Endodermal cell (in vitro differentiated cells): ENCODE results near the gene WNK4. TPM values are rescaled to one million over a fixed set of nuclear protein-coding genes. Genes with fewer than 3 reads are reported as not detected.

Source experiments
- DNase-seq: peaks from one replicate; pipeline ENCODE4 v3.0.0-alpha.2; 2017
- H3K27ac ChIP-seq: 2 replicates; pipeline ENCODE4 v1.5.1; 2013; ENCODE audit warnings: mild to moderate bottlenecking, low read depth, low read length, moderate library complexity
- H3K27me3 ChIP-seq: 2 replicates; pipeline ENCODE4 v1.6.1; 2013; ENCODE audit warnings: mild to moderate bottlenecking, low read length, moderate library complexity; ENCODE audit not compliant: insufficient read depth, control insufficient read depth, poor library complexity, severe bottlenecking
- H3K36me3 ChIP-seq: 2 replicates; pipeline ENCODE4 v1.7.0; 2013; ENCODE audit warnings: mild to moderate bottlenecking, low read length, moderate library complexity; ENCODE audit not compliant: control insufficient read depth, insufficient read depth
- H3K4me1 ChIP-seq: one replicate; pipeline ENCODE4 v1.7.0; 2013; ENCODE audit warnings: low read length; ENCODE audit not compliant: control insufficient read depth, insufficient read depth
- H3K4me3 ChIP-seq: 2 replicates; pipeline ENCODE4 v1.5.1; 2013; ENCODE audit warnings: mild to moderate bottlenecking, low read length, moderate library complexity
- H3K9ac ChIP-seq: 2 replicates; pipeline ENCODE4 v1.6.1; 2013; ENCODE audit warnings: mild to moderate bottlenecking, low read length, moderate library complexity; ENCODE audit not compliant: poor library complexity, severe bottlenecking; ENCODE audit errors: extremely low read depth
- H3K9me3 ChIP-seq: 2 replicates; pipeline ENCODE4 v1.6.1; 2013; ENCODE audit warnings: mild to moderate bottlenecking, low read length, moderate library complexity; ENCODE audit not compliant: control insufficient read depth
- H3K27ac Mint-ChIP-seq: 2 replicates; pipeline ENCODE4 v1.8.0; 2020; ENCODE audit warnings: mixed read lengths
- H3K27me3 Mint-ChIP-seq: 2 replicates; pipeline ENCODE4 v1.8.0; 2021; ENCODE audit warnings: mild to moderate bottlenecking, mixed read lengths; ENCODE audit not compliant: insufficient read depth
- H3K36me3 Mint-ChIP-seq: 2 replicates; pipeline ENCODE4 v1.8.0; 2020; ENCODE audit warnings: low read depth, mixed read lengths
- H3K4me1 Mint-ChIP-seq: 2 replicates; pipeline ENCODE4 v1.8.0; 2020; ENCODE audit warnings: mixed read lengths
- H3K4me3 Mint-ChIP-seq: 2 replicates; pipeline ENCODE4 v1.8.0; 2020; ENCODE audit warnings: mild to moderate bottlenecking, moderate library complexity, mixed read lengths
- H3K9me3 Mint-ChIP-seq: 2 replicates; pipeline ENCODE4 v1.8.0; 2020; ENCODE audit warnings: mild to moderate bottlenecking, mixed read lengths
- WGBS, 2 experiments: methylation state at CpG; one replicate each; pipeline versions ENCODE4 v1.1.5 to v1.1.7; 2013; ENCODE audit warnings: missing lambda C conversion rate in 2 of 2, mixed read lengths in 1 of 2; ENCODE audit not compliant: insufficient coverage in 1 of 2, insufficient read length in 1 of 2; 5-methylcytosine and 5-hydroxymethylcytosine counted together
- total RNA-seq, 2 donors: library from RNA; stranded (reverse); fragmentation: NEBNext Ultra II Directional in 1 of 2; extraction: Animal tissue kit (Norgen Biotek cat#: 25700) in 1 of 2; gene quantifications; 2 replicates in 1 of 2; 3 replicates in 1 of 2; pipeline ENCODE4 v1.2.1, GENCODE V29; 2021
- TF ChIP-seq, protein P1 (sequence below): fragments of 200-600 bp; sonication (generic); conservative IDR thresholded peaks from 2 replicates; pipeline ENCODE4 v1.5.0; 2021; ENCODE audit warnings: antibody characterized with exemption, mild to moderate bottlenecking

WNK4 gene
- total RNA-seq, 2 donors from 2014 or later: 2.1 to 3.3 TPM

GRCh38 chr17:42795061-42795460, 14.7 kb downstream of the WNK4 start:
- peaks cover 20% of the 10 kb centered on the region for H3K36me3 Mint-ChIP-seq
- Histone ChIP-seq H3K4me1 (no peaks in the 10 kb centered on the region), H3K27me3 (no peaks in the 10 kb centered on the region), H3K27ac (no peak overlapping the region), H3K4me3 (no peak overlapping the region), H3K9ac (no peak overlapping the region), H3K36me3 (no peaks in the 10 kb centered on the region), H3K9me3 (no peaks in the 10 kb centered on the region)
- H3K9me3 Mint-ChIP-seq: peaks cover 6% of the 10 kb centered on the region
- DNase-seq: no peak
- no peak overlapping the region for H3K27ac Mint-ChIP-seq
- TF ChIP-seq, protein P1, sequence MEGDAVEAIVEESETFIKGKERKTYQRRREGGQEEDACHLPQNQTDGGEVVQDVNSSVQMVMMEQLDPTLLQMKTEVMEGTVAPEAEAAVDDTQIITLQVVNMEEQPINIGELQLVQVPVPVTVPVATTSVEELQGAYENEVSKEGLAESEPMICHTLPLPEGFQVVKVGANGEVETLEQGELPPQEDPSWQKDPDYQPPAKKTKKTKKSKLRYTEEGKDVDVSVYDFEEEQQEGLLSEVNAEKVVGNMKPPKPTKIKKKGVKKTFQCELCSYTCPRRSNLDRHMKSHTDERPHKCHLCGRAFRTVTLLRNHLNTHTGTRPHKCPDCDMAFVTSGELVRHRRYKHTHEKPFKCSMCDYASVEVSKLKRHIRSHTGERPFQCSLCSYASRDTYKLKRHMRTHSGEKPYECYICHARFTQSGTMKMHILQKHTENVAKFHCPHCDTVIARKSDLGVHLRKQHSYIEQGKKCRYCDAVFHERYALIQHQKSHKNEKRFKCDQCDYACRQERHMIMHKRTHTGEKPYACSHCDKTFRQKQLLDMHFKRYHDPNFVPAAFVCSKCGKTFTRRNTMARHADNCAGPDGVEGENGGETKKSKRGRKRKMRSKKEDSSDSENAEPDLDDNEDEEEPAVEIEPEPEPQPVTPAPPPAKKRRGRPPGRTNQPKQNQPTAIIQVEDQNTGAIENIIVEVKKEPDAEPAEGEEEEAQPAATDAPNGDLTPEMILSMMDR: no peak
- peaks cover 10% of the 10 kb centered on the region for H3K4me1 Mint-ChIP-seq
- 92 to 100% methylated on average over 3 of the region's 4 CpGs for WGBS, 2 experiments
- H3K4me3 Mint-ChIP-seq: no peak overlapping the region
- H3K27me3 Mint-ChIP-seq: peaks cover 23% of the 10 kb centered on the region

- Histone ChIP-seq H3K36me3 (no peaks in the 10 kb centered on the region), H3K4me3 (no peak overlapping the region), H3K27me3 (no peaks in the 10 kb centered on the region), H3K9me3 (no peaks in the 10 kb centered on the region), H3K27ac (no peak overlapping the region), H3K9ac (no peak overlapping the region), H3K4me1 (no peaks in the 10 kb centered on the region)
- H3K27me3 Mint-ChIP-seq: peaks cover 23% of the 10 kb centered on the region
- H3K27ac Mint-ChIP-seq: no peak overlapping the region
- no peak overlapping the region for H3K4me3 Mint-ChIP-seq
- TF ChIP-seq, protein P1: no peak
- H3K4me1 Mint-ChIP-seq: peaks cover 10% of the 10 kb centered on the region
- H3K9me3 Mint-ChIP-seq: peaks cover 6% of the 10 kb centered on the region
- H3K36me3 Mint-ChIP-seq: peaks cover 20% of the 10 kb centered on the region
- 89 to 95% methylated on average over 6 to 10 of the region's 10 CpGs for WGBS, 2 experiments
- no peak for DNase-seq
These were observed 15.1 kb downstream of the WNK4 start for GRCh38 chr17:42795465-42795864.

DNA sequence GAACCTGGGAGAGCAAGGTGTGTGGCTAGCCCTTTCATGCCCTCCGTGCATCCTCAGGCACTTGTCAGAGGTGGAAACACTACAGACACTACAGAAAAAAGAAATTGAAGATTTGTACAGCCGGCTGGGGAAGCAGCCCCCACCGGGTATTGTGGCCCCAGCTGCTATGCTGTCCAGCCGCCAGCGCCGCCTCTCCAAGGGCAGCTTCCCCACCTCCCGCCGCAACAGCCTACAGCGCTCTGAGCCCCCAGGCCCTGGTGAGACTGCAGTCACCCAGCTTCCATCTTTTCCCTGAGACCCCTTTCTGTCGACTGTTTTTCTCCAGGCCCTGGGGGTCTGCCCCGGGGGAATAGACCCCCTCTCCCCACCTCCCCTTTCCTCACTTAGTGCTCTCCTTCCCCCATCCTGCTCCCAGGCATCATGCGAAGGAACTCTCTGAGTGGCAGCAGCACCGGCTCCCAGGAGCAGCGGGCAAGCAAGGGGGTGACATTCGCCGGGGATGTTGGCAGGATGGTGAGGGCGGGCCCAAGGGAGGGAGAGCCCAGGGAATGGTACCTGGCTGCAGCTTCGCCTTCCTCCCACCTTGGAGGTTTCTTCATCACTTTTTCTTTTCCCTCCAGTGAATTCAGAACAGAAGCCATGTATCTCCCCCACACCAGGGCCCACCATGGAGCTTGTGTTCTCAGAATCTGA, 15.8 kb downstream of the WNK4 start:
- Mint-ChIP-seq H3K4me3 (no peak overlapping the region), H3K4me1 (peaks cover 10% of the 10 kb centered on the region), H3K27me3 (peaks cover 24% of the 10 kb centered on the region), H3K9me3 (peaks cover 6% of the 10 kb centered on the region), H3K27ac (no peak overlapping the region), H3K36me3 (peaks cover 20% of the 10 kb centered on the region)
- DNase-seq: no peak
- Histone ChIP-seq H3K4me1 (no peaks in the 10 kb centered on the region), H3K9ac (no peak overlapping the region), H3K36me3 (no peaks in the 10 kb centered on the region), H3K27me3 (no peaks in the 10 kb centered on the region), H3K4me3 (no peak overlapping the region), H3K9me3 (no peaks in the 10 kb centered on the region), H3K27ac (no peak overlapping the region)
- WGBS, 2 experiments: 91 to 97% methylated on average over 7 to 18 of the region's 18 CpGs
- TF ChIP-seq, protein P1: no peak
